Testis (tissue), 3 donors: ENCODE measurements around the gene FH. TPM values are rescaled to one million over a fixed set of nuclear protein-coding genes. Genes with fewer than 3 reads are reported as not detected.

ENCODE experiments used
- DNase-seq: peaks from one replicate; pipeline ENCODE4 v3.0.0-alpha.2; 2019
- H3K27ac ChIP-seq, 2 donors: fragments of 200-600 bp; sonication (generic); one replicate each; pipeline ENCODE4 v1.5.1; 2019
- H3K27me3 ChIP-seq: fragments of 200-600 bp; sonication (generic); one replicate; pipeline ENCODE4 v1.5.1; 2019
- H3K36me3 ChIP-seq: fragments of 200-600 bp; sonication (generic); one replicate; pipeline ENCODE4 v1.5.1; 2017; ENCODE audit warnings: low read depth; ENCODE audit errors: missing control alignments
- H3K4me1 ChIP-seq: fragments of 200-600 bp; sonication (generic); one replicate; pipeline ENCODE4 v1.5.1; 2019
- H3K4me3 ChIP-seq, 2 donors: fragments of 200-600 bp; sonication (generic); one replicate each; pipeline ENCODE4 v1.5.1; 2017 to 2019
- H3K9me3 ChIP-seq: fragments of 200-600 bp; sonication (generic); one replicate; pipeline ENCODE4 v1.5.1; 2017
- CTCF ChIP-seq, 3 experiments: fragments of 450-650 bp in 2 of 3; fragments of 200-600 bp in 1 of 3; sonication (generic) in 1 of 3; IDR thresholded peaks; one replicate each; pipeline ENCODE4 v1.5.1; 2016 to 2019; ENCODE audit warnings: antibody characterized with exemption in 3 of 3, mild to moderate bottlenecking in 2 of 3, moderate library complexity in 1 of 3
- POLR2A ChIP-seq: fragments of 450-650 bp; IDR thresholded peaks from one replicate; pipeline ENCODE4 v1.6.1; 2017; ENCODE audit warnings: antibody characterized with exemption, mild to moderate bottlenecking, moderate library complexity
- WGBS, 2 donors: methylation state at CpG; one replicate each; pipeline ENCODE4 v1.1.5; 2018; 5-methylcytosine and 5-hydroxymethylcytosine counted together
- intact Hi-C: fragments of 100-400 bp; cut with DNase I; formaldehyde crosslinking; loops from one replicate; pipeline ENCODE4 v1.15.1; 2023; ENCODE audit warnings: low total_unique reads
- polyA plus RNA-seq: library from polyadenylated mRNA; stranded (reverse); fragments of 350-450 nt; fragmentation: Illumina TruSeq; extraction: RNeasy Lipid Tissue Mini Kit (QIAGEN cat#74804); gene quantifications from one replicate; pipeline ENCODE4 v1.2.3, GENCODE V29; 2014; ENCODE audit warnings: low read depth, low replicate concordance; ENCODE audit not compliant: insufficient read depth
- total RNA-seq, 2 donors: library from RNA; depleted of rRNA; stranded (reverse); fragments of >200 nt; gene quantifications; one replicate each; pipeline ENCODE4 v1.2.3, GENCODE V29; 2016

Gene FH
- total and polyA plus RNA-seq, 3 donors from 2014 or later, result 39.7 to 86.0 (median 54.6) TPM

GRCh38 chr1:241453732-241454131 is 65.8 kb downstream of the FH start:
- intact Hi-C loops, result no loop called here
- WGBS, 2 donors, result 88 to 95% methylated on average over 1 of the region's 1 CpG
- DNase-seq, result no peak
- H3K36me3 ChIP-seq, result no peaks in the 10 kb centered on the region
- H3K9me3 ChIP-seq, result no peaks in the 10 kb centered on the region
- TF ChIP-seq POLR2A (no peak), CTCF (IDR thresholded peaks at IDR 0.05) (no peak)
- H3K27ac ChIP-seq, result no peak overlapping the region
- H3K4me1 ChIP-seq, result no peaks in the 10 kb centered on the region
- no peak overlapping the region for H3K4me3 ChIP-seq
- H3K27me3 ChIP-seq, result no peaks in the 10 kb centered on the region

GRCh38 chr1:241451956-241452355 is 67.6 kb downstream of the FH start:
- no peaks in the 10 kb centered on the region for H3K9me3 ChIP-seq
- H3K4me3 ChIP-seq, result no peak overlapping the region
- no peaks in the 10 kb centered on the region for H3K27me3 ChIP-seq
- no peak overlapping the region for H3K27ac ChIP-seq
- TF ChIP-seq CTCF (IDR thresholded peaks at IDR 0.05) (no peak), POLR2A (no peak)
- no peaks in the 10 kb centered on the region for H3K36me3 ChIP-seq
- H3K4me1 ChIP-seq, result no peaks in the 10 kb centered on the region
- WGBS, 2 donors, result 86 to 91% methylated on average over 4 of the region's 4 CpGs
- intact Hi-C loops, result no loop called here
- DNase-seq, result no peak

Other genes with a start within 250 kb of the FH start
- 1 to 10 TPM; 5.4 to 6.6 TPM for gene RGS7, start 162.6 kb downstream of the FH start, total RNA-seq
- gene RGS7, start 162.6 kb downstream of the FH start, polyA plus RNA-seq, result 5.0 TPM
- gene KMO, start 12.6 kb upstream of the FH start, total RNA-seq, result under 1 TPM; 0.39 to 0.99 TPM
- gene KMO, start 12.6 kb upstream of the FH start, polyA plus RNA-seq, result 1.5 TPM
- gene CHML, start 120.6 kb upstream of the FH start, total RNA-seq, result 10 to 100 TPM; 20.0 to 26.2 TPM
- gene CHML, start 120.6 kb upstream of the FH start, polyA plus RNA-seq, result 5.8 TPM
- 10 to 100 TPM; 41.4 to 45.8 TPM for gene OPN3, start 120.6 kb upstream of the FH start, total RNA-seq
- 25.8 TPM for gene OPN3, start 120.6 kb upstream of the FH start, polyA plus RNA-seq
- gene WDR64, start 132.5 kb upstream of the FH start, total RNA-seq, result 1 to 10 TPM; 4.3 to 5.5 TPM
- 7.1 TPM for gene WDR64, start 132.5 kb upstream of the FH start, polyA plus RNA-seq